NCI-H1694 treated with DMSO at 0.1 percent for 48 hours (cell line): Measurements from ENCODE around the gene GPR68.
"Not testable (repeated sequence)": the region's sequence is repeated elsewhere in the genome, so short reads cannot be mapped to it uniquely, and the experiment has no call there.

Experiments
- DNase-seq: peaks from one replicate; lab custom pipeline; 2025; lab: John Stamatoyannopoulos, UW

GPR68 gene

GRCh38 chr14:91252871-91253794 lies 8.6 kb upstream of the GPR68 start:
- DNase-seq, result no peak

DNA sequence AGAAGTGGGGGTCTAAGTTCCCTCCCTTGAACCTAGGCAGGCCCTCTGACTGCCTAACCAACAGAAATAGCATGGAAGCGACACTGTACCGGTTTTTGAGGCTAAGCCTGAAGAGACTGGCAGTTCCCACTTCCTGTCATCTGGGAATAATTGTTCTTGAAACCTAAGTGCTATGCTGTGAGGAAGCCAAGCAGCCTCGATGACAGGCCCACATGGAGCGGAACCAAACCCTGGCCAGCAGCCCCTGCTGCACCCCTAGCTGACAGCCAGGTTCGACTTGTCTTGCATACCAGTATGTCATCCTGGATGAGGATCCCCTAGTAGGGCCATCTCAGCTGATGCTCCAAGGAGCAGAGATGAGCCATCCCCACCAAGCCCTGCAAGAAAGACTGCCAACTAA lies 6.4 kb upstream of the GPR68 start:
- DNase-seq, result no peak

DNA sequence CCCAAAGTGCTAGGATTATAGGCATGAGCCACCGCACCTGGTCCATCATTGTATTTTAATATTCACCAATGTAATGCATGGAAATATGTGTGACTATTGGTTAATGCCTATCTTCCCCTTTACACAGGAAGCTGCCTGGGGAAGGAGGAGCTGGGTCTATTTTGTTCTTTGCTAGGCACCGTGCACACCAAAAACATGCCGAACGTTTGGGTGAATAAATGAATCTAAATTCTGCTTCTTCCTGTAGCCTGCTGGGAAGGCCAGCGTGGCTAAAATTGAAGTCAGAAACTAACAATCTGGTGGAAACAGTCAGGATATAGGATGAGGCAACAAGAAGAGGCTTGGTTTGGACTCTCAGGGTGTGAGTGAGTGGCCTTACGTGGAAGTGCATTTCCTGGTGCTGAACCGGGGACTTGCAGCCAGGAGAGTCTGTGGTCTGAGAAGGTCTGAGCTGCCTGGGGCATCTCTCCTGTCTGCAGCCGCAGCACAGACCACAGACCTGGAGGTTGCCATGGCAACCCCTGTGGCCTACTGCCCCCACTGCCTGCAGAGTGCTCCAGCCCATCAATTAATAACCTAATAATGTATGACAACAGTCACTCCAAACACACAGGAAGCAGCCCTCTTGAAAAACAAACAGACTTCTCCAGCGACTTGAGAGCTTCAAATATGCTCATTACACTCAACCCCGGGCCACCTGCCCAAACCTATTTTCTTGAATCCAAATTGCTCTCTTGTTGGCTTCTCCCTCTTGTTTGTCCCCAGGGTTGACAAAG lies 5.5 kb upstream of the GPR68 start:
- peak; percentile 63 for DNase-seq

GRCh38 chr14:91246051-91246852 lies 1.7 kb upstream of the GPR68 start:
- DNase-seq, result peak; percentile 49

DNA sequence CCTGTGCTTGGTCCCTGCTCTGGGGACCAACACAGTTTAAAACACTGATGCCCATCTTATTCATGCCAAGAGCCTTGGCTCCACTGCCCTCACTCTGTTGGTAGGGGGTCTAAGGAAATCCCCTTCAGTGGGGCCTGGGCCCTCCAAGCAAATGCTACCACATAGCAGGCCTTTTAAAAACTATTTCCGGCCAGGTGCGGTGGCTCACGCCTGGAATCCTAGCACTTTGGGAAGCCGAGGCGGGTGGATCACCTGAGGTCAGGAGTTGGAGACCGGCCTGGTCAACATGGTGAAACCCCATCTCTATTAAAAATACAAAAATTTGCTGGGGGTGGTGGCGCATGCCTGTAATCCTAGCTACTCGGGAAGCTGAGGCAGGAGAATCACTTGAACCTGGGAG lies 1.1 kb upstream of the GPR68 start:
- DNase-seq, result not testable (repeated sequence)

GRCh38 chr14:91245029-91245428 lies 525 bp upstream of the GPR68 start:
- DNase-seq, result no peak

GRCh38 chr14:91243074-91243471 lies 1.4 kb downstream of the GPR68 start:
- no peak for DNase-seq

DNA sequence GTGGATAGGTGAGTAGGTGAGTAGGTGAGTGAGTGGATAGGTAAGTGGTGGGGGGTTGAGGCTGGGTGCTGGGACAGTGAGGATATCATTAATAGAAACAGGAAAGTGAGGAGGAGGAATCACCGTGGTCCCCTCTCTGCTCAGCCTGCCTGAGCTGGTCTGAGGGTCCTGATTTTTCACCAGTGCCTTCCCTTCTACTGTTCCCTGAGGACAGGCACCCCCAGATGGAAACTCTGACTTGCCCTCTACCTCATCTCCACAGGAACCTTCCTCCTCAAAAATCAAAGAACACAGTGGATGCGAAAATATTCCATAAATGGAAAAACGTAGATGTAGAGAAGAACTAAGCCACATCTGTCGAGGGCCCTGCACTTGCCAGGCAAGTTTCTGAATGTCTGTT lies 1.9 kb downstream of the GPR68 start:
- DNase-seq, result no peak

DNA sequence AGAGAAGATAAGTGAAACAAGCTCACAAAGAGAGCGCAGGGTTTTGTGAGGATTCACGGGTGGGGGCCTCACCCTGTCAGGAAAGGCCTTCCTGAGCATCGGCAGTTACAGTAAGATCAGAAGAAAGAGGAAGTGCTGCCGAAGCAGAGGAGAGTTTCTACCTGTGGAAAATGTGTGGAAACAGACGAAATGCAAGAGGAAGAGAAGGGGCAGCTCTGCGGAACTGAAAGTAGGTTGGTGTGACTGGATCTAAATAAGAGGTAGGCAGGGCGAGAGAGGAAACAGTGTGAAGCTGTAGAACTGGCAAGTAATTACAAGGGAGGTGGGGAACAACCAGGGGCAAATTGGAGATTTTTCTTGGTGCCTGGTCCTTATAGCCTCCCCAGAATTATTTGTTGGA lies 2.6 kb downstream of the GPR68 start:
- DNase-seq, result no peak

GRCh38 chr14:91238661-91239060 lies 5.8 kb downstream of the GPR68 start:
- DNase-seq, result no peak

GRCh38 chr14:91238085-91238484 lies 6.4 kb downstream of the GPR68 start:
- DNase-seq, result no peak

DNA sequence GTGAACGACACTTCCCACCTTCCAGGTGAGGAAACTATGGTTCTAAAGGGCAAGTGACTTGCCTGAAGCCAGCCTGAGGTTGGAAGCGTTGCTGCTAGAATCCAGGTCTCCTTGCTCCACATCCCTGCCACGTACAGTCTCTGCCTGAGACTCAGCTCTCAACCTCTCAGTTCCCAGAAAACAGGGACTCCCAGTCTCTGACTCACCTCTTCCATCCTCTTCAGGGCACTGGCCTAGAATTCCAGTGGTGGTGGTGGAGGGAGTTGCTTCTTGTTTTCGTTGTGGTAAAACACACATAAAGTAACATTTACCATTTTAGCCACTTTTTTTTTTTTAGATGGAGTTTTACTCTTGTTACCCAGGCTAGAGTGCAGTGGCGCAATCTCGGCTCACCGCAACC lies 7.3 kb downstream of the GPR68 start:
- no peak for DNase-seq

DNA sequence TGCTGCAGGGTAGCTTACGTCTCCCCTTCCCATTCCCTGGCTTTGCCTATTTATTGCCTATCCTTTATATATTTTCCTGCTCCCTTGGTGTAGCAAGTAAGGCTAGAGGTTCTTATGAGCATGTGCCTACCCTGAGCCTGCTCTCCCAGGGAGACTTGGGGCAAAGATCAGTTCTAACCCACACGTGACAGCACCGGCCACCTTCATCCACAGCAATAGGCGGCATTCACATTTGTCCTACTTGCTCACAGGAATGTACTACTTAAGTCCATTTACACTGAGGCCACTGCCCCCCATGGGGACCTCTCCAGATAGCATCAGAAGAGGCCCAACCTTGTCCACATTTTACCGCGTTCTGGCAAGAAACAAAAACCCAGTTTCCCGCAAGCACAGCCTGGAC lies 8.7 kb downstream of the GPR68 start:
- no peak for DNase-seq

- no peak for DNase-seq
Observed at GRCh38 chr14:91234791-91235114, 9.8 kb downstream of the GPR68 start.

DNA sequence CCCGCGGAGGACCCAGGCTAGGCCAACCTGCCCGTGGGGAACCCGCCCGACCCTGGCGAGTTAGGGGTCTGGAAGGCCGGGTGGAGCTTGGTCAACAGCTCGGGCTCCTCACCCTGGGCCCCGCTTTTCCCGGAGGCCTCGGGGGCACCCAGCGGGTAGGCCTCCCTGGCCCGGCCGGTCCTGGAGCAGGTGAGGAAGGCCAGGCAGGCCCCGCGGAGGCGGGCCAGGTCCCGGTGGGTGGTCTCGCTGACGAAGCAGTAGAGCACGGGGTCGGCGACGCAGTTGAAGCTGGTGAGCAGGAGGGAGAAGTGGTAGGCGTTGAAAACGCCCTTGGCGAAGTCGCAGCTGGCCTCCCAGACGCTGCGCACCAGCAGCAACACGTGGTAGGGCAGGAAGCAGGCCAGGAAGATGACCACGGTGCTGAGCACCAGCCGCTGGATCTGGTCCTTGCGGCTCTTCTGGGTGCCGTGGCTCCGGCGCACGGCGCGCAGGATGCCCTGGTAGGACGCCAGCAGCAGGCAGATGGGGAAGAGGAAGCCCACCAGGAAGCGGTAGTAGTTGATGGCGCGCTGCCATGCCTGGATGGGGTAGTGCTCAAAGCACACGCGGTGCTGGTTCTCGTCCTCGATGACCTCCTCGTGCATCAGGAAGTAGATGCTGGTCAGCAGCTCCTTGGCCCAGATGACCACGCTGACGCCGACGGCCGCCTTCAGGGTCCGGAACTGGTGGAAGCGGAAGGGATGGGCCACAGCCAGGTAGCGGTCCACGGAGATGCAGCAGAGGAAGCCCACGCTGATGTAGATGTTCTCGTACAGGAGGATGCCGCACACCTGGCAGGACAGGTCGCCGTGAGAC lies 10.3 kb downstream of the GPR68 start:
- no peak for DNase-seq

DNA sequence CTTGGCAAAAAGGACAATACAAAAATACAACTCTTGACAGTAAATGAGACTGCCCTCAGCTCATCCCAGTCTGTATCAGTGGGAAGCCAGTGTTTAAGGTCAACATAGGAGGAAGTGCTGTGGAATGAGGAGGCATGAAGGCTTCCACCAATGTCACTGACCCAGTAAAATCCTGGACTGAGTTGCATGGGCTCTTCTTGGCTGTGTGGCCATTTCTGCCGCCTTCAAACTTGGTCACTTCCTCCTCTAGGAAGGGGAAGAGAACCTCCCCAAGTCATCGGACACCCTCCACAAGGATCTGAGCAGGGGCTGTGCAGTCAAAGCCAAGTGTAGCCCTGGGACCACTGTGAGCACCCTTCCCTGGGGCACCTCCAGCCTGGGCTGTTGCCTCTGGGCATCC lies 11.9 kb downstream of the GPR68 start:
- no peak for DNase-seq

DNA sequence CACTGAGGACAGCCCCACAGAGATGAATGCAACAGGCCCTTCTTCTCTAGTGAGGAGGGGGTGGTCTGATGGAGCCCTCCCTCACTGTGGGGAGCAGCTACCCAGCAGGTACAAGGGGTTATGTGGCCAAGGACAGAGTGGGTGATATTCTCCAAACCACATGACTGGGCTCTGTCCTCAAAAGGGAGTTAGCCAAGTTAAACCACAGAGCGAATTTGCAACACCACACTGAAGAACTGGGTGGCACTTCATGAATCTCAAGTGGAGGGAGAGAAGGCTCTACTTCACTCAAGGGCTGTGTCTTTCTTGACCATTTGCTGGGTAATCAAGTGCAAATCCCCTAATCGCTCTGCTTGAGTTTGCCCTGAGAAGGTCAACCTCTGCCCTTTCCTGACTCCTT lies 12.5 kb downstream of the GPR68 start:
- DNase-seq, result no peak

GRCh38 chr14:91231446-91231845 lies 13.1 kb downstream of the GPR68 start:
- DNase-seq, result no peak

DNA sequence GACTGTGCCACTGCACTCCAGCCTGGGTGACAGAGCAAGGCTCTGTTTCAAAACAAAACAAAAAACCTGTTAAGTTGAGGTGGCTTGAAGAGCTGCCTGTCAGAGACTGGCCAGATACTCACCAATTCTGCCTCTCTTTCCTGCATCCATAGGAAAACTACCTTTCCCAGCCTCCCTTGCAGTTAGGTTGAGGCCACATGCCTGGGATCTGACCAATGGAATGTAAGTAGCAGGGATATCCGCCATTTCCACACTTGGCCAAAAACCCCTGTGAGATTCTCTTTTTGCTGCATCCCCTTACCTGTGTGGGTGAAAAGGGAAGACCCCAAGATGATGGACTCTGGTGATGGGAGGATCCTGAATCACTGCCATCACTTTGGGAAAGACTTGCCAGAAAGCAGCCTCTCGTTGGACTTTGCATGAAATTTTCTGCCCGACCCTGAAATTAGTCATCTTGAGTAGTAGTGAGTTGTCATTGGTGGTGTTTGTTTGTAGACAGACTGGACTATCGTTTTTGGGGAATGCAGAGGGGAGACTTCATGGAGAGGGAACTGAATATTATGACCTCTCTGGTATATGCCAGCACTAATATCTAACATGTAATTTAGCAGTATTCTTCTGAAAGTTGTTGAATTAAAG lies 14.0 kb downstream of the GPR68 start:
- DNase-seq, result no peak

GRCh38 chr14:91229743-91230200 lies 14.7 kb downstream of the GPR68 start:
- no peak for DNase-seq

DNA sequence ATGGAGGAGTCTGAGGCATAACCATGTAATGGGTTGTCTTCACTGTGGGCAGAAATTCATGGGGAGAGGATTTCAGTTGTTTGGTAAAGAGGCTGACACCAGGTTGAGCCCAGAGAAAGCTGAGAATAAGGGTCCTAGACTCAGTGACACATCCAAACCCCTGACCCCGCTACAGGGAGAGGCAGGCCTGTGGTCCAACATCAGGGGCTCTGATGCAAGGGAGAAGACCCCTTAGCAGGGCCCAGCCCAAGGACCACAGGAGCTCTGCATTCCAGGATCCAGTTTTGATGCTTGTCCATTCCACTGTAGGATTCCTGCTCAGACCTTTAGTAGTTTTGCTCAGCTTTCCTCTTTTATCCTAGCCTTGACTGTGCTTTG lies 15.5 kb downstream of the GPR68 start:
- DNase-seq, result no peak
